Measurements from ENCODE around the gene EFNA1. TPM values are rescaled to one million over a fixed set of nuclear protein-coding genes. Genes with fewer than 3 reads are reported as not detected.
A peak's percentile ranks its signal among the peaks of the same experiment; 100 is the strongest.

EFNA1 gene
- total RNA-seq, 1 donor from 2014 or later, result 66.7 TPM

GRCh38 chr1:155131856-155132255 lies 4.2 kb downstream of the EFNA1 start:
- TF ChIP-seq, protein P1, sequence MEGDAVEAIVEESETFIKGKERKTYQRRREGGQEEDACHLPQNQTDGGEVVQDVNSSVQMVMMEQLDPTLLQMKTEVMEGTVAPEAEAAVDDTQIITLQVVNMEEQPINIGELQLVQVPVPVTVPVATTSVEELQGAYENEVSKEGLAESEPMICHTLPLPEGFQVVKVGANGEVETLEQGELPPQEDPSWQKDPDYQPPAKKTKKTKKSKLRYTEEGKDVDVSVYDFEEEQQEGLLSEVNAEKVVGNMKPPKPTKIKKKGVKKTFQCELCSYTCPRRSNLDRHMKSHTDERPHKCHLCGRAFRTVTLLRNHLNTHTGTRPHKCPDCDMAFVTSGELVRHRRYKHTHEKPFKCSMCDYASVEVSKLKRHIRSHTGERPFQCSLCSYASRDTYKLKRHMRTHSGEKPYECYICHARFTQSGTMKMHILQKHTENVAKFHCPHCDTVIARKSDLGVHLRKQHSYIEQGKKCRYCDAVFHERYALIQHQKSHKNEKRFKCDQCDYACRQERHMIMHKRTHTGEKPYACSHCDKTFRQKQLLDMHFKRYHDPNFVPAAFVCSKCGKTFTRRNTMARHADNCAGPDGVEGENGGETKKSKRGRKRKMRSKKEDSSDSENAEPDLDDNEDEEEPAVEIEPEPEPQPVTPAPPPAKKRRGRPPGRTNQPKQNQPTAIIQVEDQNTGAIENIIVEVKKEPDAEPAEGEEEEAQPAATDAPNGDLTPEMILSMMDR (IDR thresholded peaks at IDR 0.05), result no peak
- Histone ChIP-seq H3K4me3 (no peak overlapping the region), H3K27me3 (peaks cover 9% of the 10 kb centered on the region), H3K9me3 (no peaks in the 10 kb centered on the region), H3K27ac (no peak overlapping the region), H3K36me3 (peaks cover 0 to 4% of the 10 kb centered on the region in 2 donors), H3K4me1 (peaks cover 20 to 31% of the 10 kb centered on the region in 2 donors)
- no peak for DNase-seq (ENCODE audit: low spot score in 2 of 2)
- intact Hi-C loops (cut with DNase I), result no loop called here

- intact Hi-C loops (cut with DNase I), result loop anchor here (2.0 kb wide), 1 partner anchor 189 kb away; no protein-coding TSS in a partner anchor
- Histone ChIP-seq H3K4me3 (no peak overlapping the region), H3K27ac (peak overlapping the region; percentile 97 to 100), H3K27me3 (peaks cover 4% of the 10 kb centered on the region), H3K4me1 (peaks cover 13 to 25% of the 10 kb centered on the region in 2 donors), H3K36me3 (peaks cover 0 to 4% of the 10 kb centered on the region in 2 donors), H3K9me3 (no peaks in the 10 kb centered on the region)
- TF ChIP-seq, protein P1 (IDR thresholded peaks at IDR 0.05), result no peak
- DNase-seq (ENCODE audit: low spot score in 2 of 2), result no peak
Measured at GRCh38 chr1:155133799-155134281, 6.2 kb downstream of the EFNA1 start.

- TF ChIP-seq, protein P1 (IDR thresholded peaks at IDR 0.05), result no peak
- Histone ChIP-seq H3K27me3 (peaks cover 4% of the 10 kb centered on the region), H3K4me3 (peak overlapping the region in 1 of 2 donors; percentile 80), H3K9me3 (no peaks in the 10 kb centered on the region), H3K27ac (peak overlapping the region; percentile 97 to 100), H3K4me1 (peaks cover 9 to 26% of the 10 kb centered on the region in 2 donors), H3K36me3 (peaks cover 0 to 4% of the 10 kb centered on the region in 2 donors)
- intact Hi-C loops (cut with DNase I), result loop anchor here (2.0 kb wide), 1 partner anchor 188 kb away; no protein-coding TSS in a partner anchor
- no peak for DNase-seq (ENCODE audit: low spot score in 2 of 2)
Measured at GRCh38 chr1:155134322-155134721, 6.6 kb downstream of the EFNA1 start.

GRCh38 chr1:155134880-155135414 lies 7.3 kb downstream of the EFNA1 start:
- intact Hi-C loops (cut with DNase I), result loop anchor here (1.0 to 5.0 kb wide), 5 partner anchors 8 to 1148 kb away; partner anchors contain the start of genes EFNA1, PMVK, RAB13 and ZBTB7B
- peaks cover 9 to 26% of the 10 kb centered on the region in 2 donors for H3K4me1 ChIP-seq
- H3K27me3 ChIP-seq, result no peaks in the 10 kb centered on the region
- TF ChIP-seq, protein P1 (IDR thresholded peaks at IDR 0.05), result no peak
- peak; percentile 92 to 98 for DNase-seq (ENCODE audit: low spot score in 2 of 2)
- H3K9me3 ChIP-seq, result no peaks in the 10 kb centered on the region
- H3K27ac ChIP-seq, result peak overlapping the region; percentile 97 to 100
- peak overlapping the region; percentile 76 to 80 for H3K4me3 ChIP-seq
- H3K36me3 ChIP-seq, result peaks cover 0 to 4% of the 10 kb centered on the region in 2 donors

- H3K27me3 ChIP-seq, result no peaks in the 10 kb centered on the region
- H3K4me1 ChIP-seq, result peaks cover 9 to 25% of the 10 kb centered on the region in 2 donors
- H3K27ac ChIP-seq, result peak within 1 kb of the TSS; percentile 97 to 100
- DNase-seq (ENCODE audit: low spot score in 2 of 2), result peak; percentile 78 to 98
- intact Hi-C loops (cut with DNase I), result loop anchor here (1.0 to 5.0 kb wide), 5 partner anchors 8 to 1148 kb away; partner anchors contain the start of genes EFNA1, PMVK, RAB13 and ZBTB7B
- TF ChIP-seq, protein P1 (IDR thresholded peaks at IDR 0.05), result peak; percentile 26 to 72 (median 39)
- no peaks in the 10 kb centered on the region for H3K9me3 ChIP-seq
- H3K4me3 ChIP-seq, result peak within 1 kb of the TSS; percentile 76 to 80
- peaks cover 0 to 4% of the 10 kb centered on the region in 2 donors for H3K36me3 ChIP-seq
Measured at GRCh38 chr1:155135415-155136028, 7.8 kb downstream of the EFNA1 start, which contains the start of gene SLC50A1. TSS of gene SLC50A1 (plus strand) at chr1:155135852. CDS start at chr1:155135912, 60 bp downstream.
